Neural crest cell (in vitro differentiated cells): ENCODE results near the gene RIT2. TPM values are rescaled to one million over a fixed set of nuclear protein-coding genes. Genes with fewer than 3 reads are reported as not detected.

Experiments used
- DNase-seq: peaks from one replicate; pipeline ENCODE4 v3.0.0; 2021; ENCODE audit warnings: low read depth, mixed read lengths, low spot score
- H3K27ac Mint-ChIP-seq: one replicate; pipeline ENCODE4 v1.8.0; 2021; ENCODE audit warnings: mild to moderate bottlenecking, mixed read lengths; ENCODE audit not compliant: unreplicated experiment
- H3K27me3 Mint-ChIP-seq: 2 replicates; pipeline ENCODE4 v1.8.0; 2021; ENCODE audit warnings: low read depth, mild to moderate bottlenecking, mixed read lengths
- H3K36me3 Mint-ChIP-seq: 2 replicates; pipeline ENCODE4 v1.8.0; 2021; ENCODE audit warnings: low read depth, mild to moderate bottlenecking, mixed read lengths
- H3K4me1 Mint-ChIP-seq: 2 replicates; pipeline ENCODE4 v1.8.0; 2021; ENCODE audit warnings: mixed read lengths
- H3K4me3 Mint-ChIP-seq: one replicate; pipeline ENCODE4 v1.8.0; 2021; ENCODE audit warnings: mild to moderate bottlenecking, mixed read lengths
- H3K9me3 Mint-ChIP-seq: 2 replicates; pipeline ENCODE4 v1.8.0; 2021; ENCODE audit warnings: mixed read lengths
- CTCF ChIP-seq: fragments of 200-600 bp; sonication (generic); conservative IDR thresholded peaks from 2 replicates; pipeline ENCODE4 v1.5.0; 2021; ENCODE audit warnings: antibody characterized with exemption, mild to moderate bottlenecking
- total RNA-seq: library from RNA; stranded (reverse); gene quantifications from 2 replicates; pipeline ENCODE4 v1.2.1, GENCODE V29; 2021

Gene RIT2
- total RNA-seq, 1 donor from 2014 or later: not detected

DNA sequence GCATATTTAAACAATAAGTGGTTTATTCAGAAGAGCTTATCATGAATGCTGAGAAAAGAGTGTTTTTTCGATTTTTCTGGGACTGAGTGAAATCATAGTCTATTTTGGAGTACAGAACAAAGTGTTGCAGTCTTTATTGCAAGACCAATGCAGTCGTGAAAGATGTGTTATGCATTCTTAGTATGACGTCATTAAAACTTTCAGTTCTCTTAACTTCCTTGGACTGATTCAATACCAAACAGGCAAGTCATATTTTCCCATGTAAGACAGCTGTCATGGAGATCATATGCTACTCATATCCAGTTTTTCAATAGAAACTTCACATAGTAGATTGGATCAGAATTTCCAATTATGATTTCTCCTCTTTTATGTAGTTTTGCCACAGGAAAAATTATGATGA lies 92.6 kb downstream of the RIT2 start:
- Mint-ChIP-seq H3K4me1 (no peaks in the 10 kb centered on the region), H3K27me3 (no peaks in the 10 kb centered on the region), H3K4me3 (no peak overlapping the region), H3K9me3 (peaks cover 8% of the 10 kb centered on the region), H3K36me3 (no peaks in the 10 kb centered on the region), H3K27ac (no peak overlapping the region)
- no peak for DNase-seq
- no peak for TF ChIP-seq CTCF

- DNase-seq: no peak
- no peaks in the 10 kb centered on the region for H3K36me3 Mint-ChIP-seq
- no peak overlapping the region for H3K27ac Mint-ChIP-seq
- peaks cover 8% of the 10 kb centered on the region for H3K9me3 Mint-ChIP-seq
- H3K4me1 Mint-ChIP-seq: no peaks in the 10 kb centered on the region
- TF ChIP-seq CTCF: no peak
- H3K27me3 Mint-ChIP-seq: no peaks in the 10 kb centered on the region
- no peak overlapping the region for H3K4me3 Mint-ChIP-seq
Observed at GRCh38 chr18:43017622-43018021, 97.9 kb downstream of the RIT2 start.

DNA sequence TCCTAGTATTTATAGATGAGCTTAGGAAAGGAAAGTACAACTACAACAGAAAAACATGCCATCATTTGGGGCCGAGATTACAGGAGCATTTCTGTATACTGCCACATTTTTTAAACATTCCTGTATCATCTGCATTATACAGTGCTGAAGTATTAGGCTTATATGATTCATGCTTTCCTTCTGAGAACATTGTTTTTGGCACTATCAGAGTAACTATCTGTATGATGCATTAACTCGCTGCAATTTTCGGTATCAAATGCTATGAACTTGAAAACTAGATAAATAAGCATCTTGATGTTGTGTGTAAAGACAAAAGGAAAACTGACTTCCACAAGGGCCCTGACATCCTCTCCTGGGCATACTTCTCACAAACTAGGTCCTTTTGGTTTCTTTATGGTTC lies 102.0 kb downstream of the RIT2 start:
- TF ChIP-seq CTCF: no peak
- Mint-ChIP-seq H3K36me3 (no peaks in the 10 kb centered on the region), H3K27ac (no peak overlapping the region), H3K27me3 (no peaks in the 10 kb centered on the region), H3K9me3 (no peaks in the 10 kb centered on the region), H3K4me1 (peaks cover 5% of the 10 kb centered on the region), H3K4me3 (no peak overlapping the region)
- no peak for DNase-seq

DNA sequence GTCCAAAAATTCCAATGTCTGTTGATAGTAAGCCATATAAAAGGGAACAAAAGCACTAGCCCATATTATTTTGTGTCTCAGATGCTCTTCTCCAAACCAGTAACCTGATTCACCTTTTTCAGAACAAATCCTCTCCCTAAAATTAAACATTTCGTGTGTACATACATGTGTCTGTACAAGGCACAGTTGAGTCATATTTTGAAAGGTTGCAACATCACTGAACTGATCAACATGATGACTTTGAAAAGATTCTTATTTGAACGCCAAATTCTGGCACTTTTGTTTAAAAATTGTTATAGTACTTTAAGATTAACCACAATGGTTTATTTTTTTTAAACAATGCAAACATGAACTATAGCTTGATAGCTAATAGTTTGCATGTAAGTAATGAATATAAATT lies 102.5 kb downstream of the RIT2 start:
- no peaks in the 10 kb centered on the region for H3K9me3 Mint-ChIP-seq
- H3K4me1 Mint-ChIP-seq: peaks cover 5% of the 10 kb centered on the region
- TF ChIP-seq CTCF: no peak
- H3K27ac Mint-ChIP-seq: no peak overlapping the region
- DNase-seq: no peak
- no peak overlapping the region for H3K4me3 Mint-ChIP-seq
- no peaks in the 10 kb centered on the region for H3K36me3 Mint-ChIP-seq
- H3K27me3 Mint-ChIP-seq: no peaks in the 10 kb centered on the region

GRCh38 chr18:43010611-43011010 lies 104.9 kb downstream of the RIT2 start:
- no peaks in the 10 kb centered on the region for H3K27me3 Mint-ChIP-seq
- H3K36me3 Mint-ChIP-seq: no peaks in the 10 kb centered on the region
- DNase-seq: no peak
- peaks cover 5% of the 10 kb centered on the region for H3K4me1 Mint-ChIP-seq
- H3K4me3 Mint-ChIP-seq: no peak overlapping the region
- no peaks in the 10 kb centered on the region for H3K9me3 Mint-ChIP-seq
- no peak for TF ChIP-seq CTCF
- no peak overlapping the region for H3K27ac Mint-ChIP-seq

- no peak overlapping the region for H3K4me3 Mint-ChIP-seq
- no peaks in the 10 kb centered on the region for H3K9me3 Mint-ChIP-seq
- no peak for TF ChIP-seq CTCF
- no peak overlapping the region for H3K27ac Mint-ChIP-seq
- no peaks in the 10 kb centered on the region for H3K36me3 Mint-ChIP-seq
- DNase-seq: no peak
- H3K27me3 Mint-ChIP-seq: no peaks in the 10 kb centered on the region
- peaks cover 5% of the 10 kb centered on the region for H3K4me1 Mint-ChIP-seq
Observed at GRCh38 chr18:43009674-43010073, 105.8 kb downstream of the RIT2 start.
